Vagina (tissue), 2 donors: ENCODE data around the gene DGKI. TPM values are rescaled to one million over a fixed set of nuclear protein-coding genes. Genes with fewer than 3 reads are reported as not detected.

ENCODE experiments used
- DNase-seq, 2 donors: peaks; one replicate each; pipeline ENCODE4 v3.0.0-alpha.2; 2017; ENCODE audit errors: extremely low spot score in 2 of 2
- H3K27ac ChIP-seq: fragments of 200-600 bp; sonication (generic); one replicate; pipeline ENCODE4 v1.5.1; 2019
- H3K27me3 ChIP-seq: fragments of 200-600 bp; sonication (generic); one replicate; pipeline ENCODE4 v1.5.1; 2019
- H3K36me3 ChIP-seq, 2 donors: fragments of 200-600 bp; sonication (generic); one replicate each; pipeline ENCODE4 v1.5.1; 2017 to 2019
- H3K4me1 ChIP-seq: fragments of 200-600 bp; sonication (generic); one replicate; pipeline ENCODE4 v1.5.1; 2019
- H3K4me3 ChIP-seq, 2 donors: fragments of 200-600 bp; sonication (generic); 1 replicate in 1 of 2; 2 replicates in 1 of 2; pipeline ENCODE4 v1.5.1; 2016 to 2019
- H3K9me3 ChIP-seq: fragments of 200-600 bp; sonication (generic); one replicate; pipeline ENCODE4 v1.5.1; 2019
- POLR2A ChIP-seq, 2 donors: fragments of 450-650 bp; IDR thresholded peaks; one replicate each; pipeline ENCODE4 v1.6.1; 2017; ENCODE audit warnings: antibody characterized with exemption in 2 of 2, mild to moderate bottlenecking in 2 of 2, moderate library complexity in 2 of 2
- POLR2AphosphoS5 ChIP-seq, 2 donors: sonication (generic); formaldehyde crosslinking; IDR thresholded peaks; one replicate each; pipeline ENCODE4 v1.9.0; 2017; ENCODE audit warnings: antibody characterized with exemption in 2 of 2, mild to moderate bottlenecking in 2 of 2, low read depth in 1 of 2; ENCODE audit not compliant: insufficient read depth in 1 of 2
- intact Hi-C: fragments of 100-400 bp; cut with DNase I; formaldehyde crosslinking; loops from one replicate; pipeline ENCODE4 v1.15.1; 2023
- total RNA-seq: library from RNA; depleted of rRNA; stranded (reverse); fragments of >200 nt; gene quantifications from one replicate; pipeline ENCODE4 v1.2.3, GENCODE V29; 2016
- TF ChIP-seq, protein P1 (sequence below), 3 experiments: fragments of 450-650 bp in 2 of 3; fragments of 200-600 bp in 1 of 3; sonication (generic) in 1 of 3; IDR thresholded peaks; one replicate each; pipeline ENCODE4 v1.5.1; 2017 to 2019; ENCODE audit warnings: antibody characterized with exemption in 3 of 3, mild to moderate bottlenecking in 2 of 3, moderate library complexity in 2 of 3

Gene DGKI
- total RNA-seq, 1 donor from 2014 or later, result 1.2 TPM

DNA sequence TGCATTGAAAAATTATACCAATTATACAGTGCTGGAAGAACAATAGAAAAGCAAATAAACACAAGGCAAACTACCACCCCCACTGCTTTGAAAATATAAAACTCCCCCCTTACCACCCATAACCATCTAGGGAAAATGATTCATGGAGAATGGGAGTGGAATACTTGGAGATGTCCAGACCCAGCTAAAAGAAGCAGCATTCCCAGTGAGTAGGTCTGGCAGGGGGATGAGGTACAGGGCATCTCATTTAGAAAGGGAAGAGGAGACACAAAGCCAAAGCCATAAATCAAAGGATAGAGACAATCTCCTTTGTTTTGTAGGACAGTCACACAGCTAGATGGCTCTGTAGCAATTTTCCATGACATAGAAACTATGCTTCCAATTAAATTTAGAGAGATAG, 36.0 kb upstream of the DGKI start:
- Histone ChIP-seq H3K4me1 (peaks cover 34% of the 10 kb centered on the region), H3K4me3 (no peak overlapping the region), H3K9me3 (no peaks in the 10 kb centered on the region), H3K27me3 (no peaks in the 10 kb centered on the region), H3K36me3 (peaks cover 9 to 44% of the 10 kb centered on the region in 2 donors), H3K27ac (no peak overlapping the region)
- no peak for DNase-seq
- intact Hi-C loops, result no loop called here
- no peak for TF ChIP-seq POLR2A (IDR thresholded peaks at IDR 0.05)
- TF ChIP-seq, protein P1, sequence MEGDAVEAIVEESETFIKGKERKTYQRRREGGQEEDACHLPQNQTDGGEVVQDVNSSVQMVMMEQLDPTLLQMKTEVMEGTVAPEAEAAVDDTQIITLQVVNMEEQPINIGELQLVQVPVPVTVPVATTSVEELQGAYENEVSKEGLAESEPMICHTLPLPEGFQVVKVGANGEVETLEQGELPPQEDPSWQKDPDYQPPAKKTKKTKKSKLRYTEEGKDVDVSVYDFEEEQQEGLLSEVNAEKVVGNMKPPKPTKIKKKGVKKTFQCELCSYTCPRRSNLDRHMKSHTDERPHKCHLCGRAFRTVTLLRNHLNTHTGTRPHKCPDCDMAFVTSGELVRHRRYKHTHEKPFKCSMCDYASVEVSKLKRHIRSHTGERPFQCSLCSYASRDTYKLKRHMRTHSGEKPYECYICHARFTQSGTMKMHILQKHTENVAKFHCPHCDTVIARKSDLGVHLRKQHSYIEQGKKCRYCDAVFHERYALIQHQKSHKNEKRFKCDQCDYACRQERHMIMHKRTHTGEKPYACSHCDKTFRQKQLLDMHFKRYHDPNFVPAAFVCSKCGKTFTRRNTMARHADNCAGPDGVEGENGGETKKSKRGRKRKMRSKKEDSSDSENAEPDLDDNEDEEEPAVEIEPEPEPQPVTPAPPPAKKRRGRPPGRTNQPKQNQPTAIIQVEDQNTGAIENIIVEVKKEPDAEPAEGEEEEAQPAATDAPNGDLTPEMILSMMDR (IDR thresholded peaks at IDR 0.05), result no peak
- no peak for TF ChIP-seq POLR2AphosphoS5 (IDR thresholded peaks at IDR 0.05; ENCODE audit: insufficient read depth in 1 of 2, low read depth in 1 of 2)

DNA sequence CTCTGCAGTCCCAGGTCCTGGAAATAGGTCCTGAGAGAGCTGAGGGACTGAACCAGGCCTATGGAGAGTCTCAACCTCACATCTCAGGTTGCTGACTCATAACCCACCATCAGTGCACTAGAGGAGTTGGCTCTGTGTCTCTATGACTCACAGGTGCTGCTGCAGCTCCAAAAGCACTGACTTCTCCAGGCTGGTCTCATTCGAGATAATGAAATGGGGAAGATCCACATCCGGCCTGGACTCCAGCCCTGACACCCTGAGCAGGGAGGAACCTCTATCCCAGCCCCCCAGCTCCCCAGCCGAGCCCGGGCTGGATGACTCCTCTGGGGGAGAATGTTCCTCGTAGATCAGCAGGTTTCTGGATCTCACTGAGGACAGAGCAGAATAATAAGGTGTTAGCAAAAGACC, 35.5 kb upstream of the DGKI start:
- H3K9me3 ChIP-seq, result no peaks in the 10 kb centered on the region
- DNase-seq, result no peak
- H3K4me3 ChIP-seq, result no peak overlapping the region
- H3K27me3 ChIP-seq, result no peaks in the 10 kb centered on the region
- TF ChIP-seq POLR2A (IDR thresholded peaks at IDR 0.05) (no peak), POLR2AphosphoS5 (IDR thresholded peaks at IDR 0.05; ENCODE audit: insufficient read depth in 1 of 2, low read depth in 1 of 2) (peak in 1 of 2 donors; percentile 14)
- intact Hi-C loops, result no loop called here
- peaks cover 9 to 44% of the 10 kb centered on the region in 2 donors for H3K36me3 ChIP-seq
- no peak overlapping the region for H3K27ac ChIP-seq
- H3K4me1 ChIP-seq, result peaks cover 40% of the 10 kb centered on the region

DNA sequence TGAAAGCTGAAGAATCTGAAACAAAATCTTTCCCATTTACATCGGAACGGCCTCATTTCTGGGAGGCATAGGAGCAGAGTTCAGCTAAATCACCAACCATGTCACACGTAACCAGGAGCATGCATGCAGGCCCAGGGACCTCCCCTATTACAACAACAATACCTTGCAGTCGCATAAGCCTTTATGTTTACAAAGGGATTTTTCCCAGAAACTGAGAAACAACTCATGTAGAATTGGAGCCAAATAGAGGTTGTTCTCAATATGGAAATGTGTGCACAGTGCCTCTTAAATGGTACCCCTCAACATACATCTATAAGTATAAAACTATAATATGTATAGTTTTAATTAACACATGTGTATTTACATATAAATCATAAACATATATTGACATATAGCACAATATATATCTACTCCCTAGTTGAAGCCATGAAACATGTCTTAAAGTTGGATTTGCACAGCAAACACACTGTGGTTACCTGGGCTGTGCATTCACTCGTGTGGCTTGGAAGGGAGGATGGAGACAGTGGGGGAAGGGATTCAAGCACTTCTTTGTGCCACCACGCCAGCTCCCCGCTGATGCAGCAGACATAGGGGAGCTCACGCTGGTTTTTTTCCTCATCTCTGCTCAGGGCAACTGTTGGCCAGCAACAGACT, 35.0 kb upstream of the DGKI start:
- TF ChIP-seq, protein P1 (IDR thresholded peaks at IDR 0.05), result no peak
- Histone ChIP-seq H3K27ac (no peak overlapping the region), H3K4me3 (no peak overlapping the region), H3K4me1 (peaks cover 45% of the 10 kb centered on the region), H3K36me3 (peaks cover 9 to 45% of the 10 kb centered on the region in 2 donors), H3K9me3 (no peaks in the 10 kb centered on the region), H3K27me3 (no peaks in the 10 kb centered on the region)
- no peak for DNase-seq
- intact Hi-C loops, result no loop called here

DNA sequence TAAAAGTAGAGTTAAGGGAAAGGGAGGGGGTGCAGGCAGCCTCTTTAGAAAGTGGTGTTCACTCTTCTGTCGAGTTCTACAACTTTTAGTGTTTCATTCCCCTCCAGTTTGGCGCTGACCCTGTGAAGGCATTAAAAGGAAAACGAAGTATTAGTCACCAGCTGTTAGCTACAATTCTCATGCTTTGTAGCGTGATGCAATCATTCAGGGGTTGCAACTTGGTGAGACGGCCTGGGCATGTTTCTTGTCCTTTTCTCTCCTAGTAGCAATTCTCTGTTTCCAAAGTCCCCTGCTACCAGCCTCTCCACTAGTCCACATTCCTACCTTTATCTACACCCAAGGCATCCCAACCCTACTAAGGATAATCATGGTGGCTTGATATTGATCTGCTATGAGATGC, 33.7 kb upstream of the DGKI start:
- Histone ChIP-seq H3K4me3 (no peak overlapping the region), H3K36me3 (peaks cover 9 to 47% of the 10 kb centered on the region in 2 donors), H3K27ac (peak overlapping the region; percentile 79), H3K4me1 (peaks cover 45% of the 10 kb centered on the region), H3K27me3 (no peaks in the 10 kb centered on the region), H3K9me3 (no peaks in the 10 kb centered on the region)
- no peak for DNase-seq
- intact Hi-C loops, result no loop called here
- TF ChIP-seq POLR2AphosphoS5 (IDR thresholded peaks at IDR 0.05; ENCODE audit: insufficient read depth in 1 of 2, low read depth in 1 of 2), result peak in 1 of 2 donors; percentile 76
- TF ChIP-seq POLR2A (IDR thresholded peaks at IDR 0.05), result no peak

DNA sequence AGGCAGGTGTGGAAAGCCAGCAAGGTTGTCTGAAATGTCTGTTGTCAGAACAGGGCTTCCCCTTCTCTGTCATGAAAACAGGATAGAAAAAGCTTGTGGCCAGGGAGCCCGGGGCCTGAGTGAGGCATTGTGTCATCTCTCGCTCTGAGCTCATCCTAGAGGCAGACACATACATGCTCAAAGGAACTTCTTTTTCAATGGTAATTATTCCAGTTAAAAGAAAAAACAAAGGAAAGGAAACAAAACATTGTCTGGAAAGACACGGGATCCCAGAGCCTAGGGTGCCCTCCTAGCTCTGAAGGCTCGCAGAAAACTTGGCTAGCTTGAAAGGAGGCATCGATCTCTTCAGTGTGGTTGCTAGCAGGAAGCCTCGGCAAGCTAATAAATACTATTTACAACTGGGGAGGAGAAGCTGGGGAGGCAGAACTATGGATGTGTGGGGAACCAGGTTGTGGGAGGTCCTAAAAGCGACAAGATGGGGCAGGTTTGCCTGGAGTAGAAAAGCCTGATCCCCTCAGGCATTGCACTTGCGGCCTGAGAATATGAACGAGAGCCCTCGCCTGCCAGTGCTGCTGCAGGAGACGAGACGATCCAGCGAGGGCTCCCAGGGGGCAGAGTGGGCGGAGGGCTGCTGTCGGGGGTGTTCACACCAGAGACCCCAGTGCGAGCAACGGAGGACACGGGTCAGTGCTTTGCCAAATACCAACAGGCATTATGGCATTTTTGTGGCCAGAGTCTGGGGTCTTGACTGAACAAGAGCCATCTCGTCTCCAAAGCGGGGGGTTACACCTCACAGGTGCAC, 32.8 kb upstream of the DGKI start:
- H3K36me3 ChIP-seq, result peaks cover 9 to 39% of the 10 kb centered on the region in 2 donors
- H3K9me3 ChIP-seq, result no peaks in the 10 kb centered on the region
- intact Hi-C loops, result no loop called here
- H3K4me1 ChIP-seq, result peaks cover 42% of the 10 kb centered on the region
- TF ChIP-seq POLR2AphosphoS5 (IDR thresholded peaks at IDR 0.05; ENCODE audit: insufficient read depth in 1 of 2, low read depth in 1 of 2) (no peak), POLR2A (IDR thresholded peaks at IDR 0.05) (no peak)
- TF ChIP-seq, protein P1 (IDR thresholded peaks at IDR 0.05), result no peak
- H3K4me3 ChIP-seq, result no peak overlapping the region
- DNase-seq, result no peak
- peak overlapping the region; percentile 79 for H3K27ac ChIP-seq
- H3K27me3 ChIP-seq, result no peaks in the 10 kb centered on the region
